GM12891 (cell line): ENCODE results near the gene NUDT16. TPM values are rescaled to one million over a fixed set of nuclear protein-coding genes. Genes with fewer than 3 reads are reported as not detected.
A peak's percentile ranks its signal among the peaks of the same experiment; 100 is the strongest.

Experiments
- DNase-seq: peaks from one replicate; pipeline ENCODE4 v3.0.0; 2011; ENCODE audit warnings: low spot score; ENCODE audit not compliant: insufficient read length
- FAIRE-seq: peaks from 2 replicates; lab custom pipeline; 2011; peaks lifted over from hg19 to GRCh38; lab: Jason Lieb, UNC
- PAX5 ChIP-seq: IDR thresholded peaks from 2 replicates; pipeline ENCODE4 v1.6.1; 2011; ENCODE audit warnings: low read length, moderate library complexity, mild to moderate bottlenecking; ENCODE audit not compliant: insufficient read depth, severe bottlenecking
- POLR2A ChIP-seq: IDR thresholded peaks from 2 replicates; pipeline ENCODE4 v1.6.1; 2011; ENCODE audit warnings: low read depth, low read length, control low read depth
- POLR2AphosphoS5 ChIP-seq: IDR thresholded peaks from 2 replicates; pipeline ENCODE4 v1.6.1; 2011; ENCODE audit warnings: low read depth, low read length, control low read depth
- POU2F2 ChIP-seq: IDR thresholded peaks from 2 replicates; pipeline ENCODE4 v1.6.1; 2011; ENCODE audit warnings: low read depth, mild to moderate bottlenecking, control low read depth, low read length, moderate library complexity
- SPI1 ChIP-seq: IDR thresholded peaks from 2 replicates; pipeline ENCODE4 v1.6.1; 2011; ENCODE audit warnings: low read depth, low read length, control low read depth
- TAF1 ChIP-seq: IDR thresholded peaks from 2 replicates; pipeline ENCODE4 v1.6.1; 2011; ENCODE audit warnings: low read depth, low read length, control low read depth
- polyA plus RNA-seq: library from polyadenylated mRNA; unstranded; fragments of >200 nt; gene quantifications from one replicate; pipeline ENCODE4 v1.2.1, GENCODE V29; 2012; ENCODE audit warnings: low read depth, missing spikeins, inconsistent platforms; ENCODE audit not compliant: missing spikeins

NUDT16 gene
- polyA plus RNA-seq = 8.7 TPM

DNA sequence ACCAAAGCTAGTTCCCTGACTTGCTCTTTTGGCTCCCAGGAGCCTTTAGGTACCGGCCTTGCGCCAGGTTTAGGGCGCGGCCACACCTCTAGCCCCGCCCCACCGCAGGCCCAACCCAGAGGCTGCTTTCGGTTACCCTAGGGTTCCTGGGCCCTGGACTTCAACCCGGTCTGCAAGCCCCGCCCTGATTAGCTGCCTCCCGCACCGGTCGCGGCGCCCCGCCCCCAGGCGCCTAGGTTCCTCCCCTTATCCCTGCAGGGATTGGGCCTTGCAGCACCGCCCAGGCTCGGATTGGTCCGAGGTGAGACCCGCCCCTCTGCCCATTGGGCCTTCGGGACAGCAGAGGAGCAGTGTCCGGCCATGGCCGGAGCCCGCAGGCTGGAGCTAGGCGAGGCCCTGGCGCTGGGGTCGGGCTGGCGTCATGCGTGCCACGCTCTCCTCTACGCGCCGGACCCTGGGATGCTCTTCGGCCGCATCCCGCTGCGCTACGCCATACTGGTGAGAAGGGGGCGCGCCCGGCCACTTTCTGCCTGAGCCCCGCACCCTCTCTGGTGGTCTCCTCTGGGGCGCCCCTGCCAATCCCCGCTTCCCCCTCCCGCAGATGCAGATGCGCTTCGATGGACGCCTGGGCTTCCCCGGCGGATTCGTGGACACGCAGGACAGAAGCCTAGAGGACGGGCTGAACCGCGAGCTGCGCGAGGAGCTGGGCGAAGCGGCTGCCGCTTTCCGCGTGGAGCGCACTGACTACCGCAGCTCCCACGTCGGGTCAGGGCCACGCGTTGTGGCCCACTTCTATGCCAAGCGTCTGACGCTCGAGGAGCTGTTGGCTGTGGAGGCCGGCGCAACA, at the start of gene NUDT16:
Gene NUDT16 (plus strand): TSS at position 330 of the 847 bp plus-strand sequence. CDS start 31 bp downstream, at position 361.
- TF ChIP-seq POLR2A (peak; percentile 79), SPI1 (0 out of 2 replicates have a peak, but pooled peaks have one; percentile 8), POLR2AphosphoS5 (peak; percentile 81), POU2F2 (no peak), TAF1 (peak; percentile 66; the same call in 1 of the 2 replicates)
- DNase-seq (peak; percentile 97), FAIRE-seq (peak; percentile 97)

DNA sequence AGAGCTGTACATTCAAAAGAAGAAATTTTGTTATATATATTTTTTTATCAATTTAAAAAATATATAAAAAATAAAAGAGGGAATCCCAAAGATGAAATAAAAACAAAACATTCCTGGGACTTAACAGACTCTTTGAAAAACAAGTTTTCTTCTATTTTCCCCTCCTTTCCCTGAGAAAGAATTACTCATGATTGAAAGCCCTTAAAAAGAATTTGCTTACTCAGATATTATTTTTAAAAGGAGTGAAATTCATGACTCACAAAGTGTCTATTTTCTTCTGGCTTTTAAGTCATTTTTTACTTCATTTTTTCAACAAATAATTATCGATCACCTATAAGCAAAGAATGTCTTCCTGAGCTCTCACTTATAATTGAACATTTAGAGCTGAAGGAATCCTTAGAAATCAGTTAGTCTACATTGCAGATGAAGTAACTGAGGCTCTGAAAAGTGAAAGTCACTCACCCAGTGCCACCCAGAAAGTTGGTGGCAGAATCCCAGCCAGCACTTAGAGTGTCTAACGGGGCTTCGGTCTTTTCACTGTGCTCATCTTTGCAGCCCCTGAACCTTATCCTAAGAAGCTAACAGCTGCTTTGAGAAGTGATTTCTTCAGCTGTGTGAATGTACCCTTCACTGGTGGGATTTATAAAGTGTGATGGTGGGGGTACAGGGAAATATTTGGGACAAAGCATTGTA, 42.5 kb upstream of the NUDT16 start:
- TF ChIP-seq POLR2AphosphoS5 = no peak
- TF ChIP-seq POLR2A = no peak
- no peak for TF ChIP-seq POU2F2
- no peak for TF ChIP-seq TAF1
- TF ChIP-seq PAX5 = no peak
- TF ChIP-seq SPI1 = no peak
- DNase-seq (no peak), FAIRE-seq (no peak)

DNA sequence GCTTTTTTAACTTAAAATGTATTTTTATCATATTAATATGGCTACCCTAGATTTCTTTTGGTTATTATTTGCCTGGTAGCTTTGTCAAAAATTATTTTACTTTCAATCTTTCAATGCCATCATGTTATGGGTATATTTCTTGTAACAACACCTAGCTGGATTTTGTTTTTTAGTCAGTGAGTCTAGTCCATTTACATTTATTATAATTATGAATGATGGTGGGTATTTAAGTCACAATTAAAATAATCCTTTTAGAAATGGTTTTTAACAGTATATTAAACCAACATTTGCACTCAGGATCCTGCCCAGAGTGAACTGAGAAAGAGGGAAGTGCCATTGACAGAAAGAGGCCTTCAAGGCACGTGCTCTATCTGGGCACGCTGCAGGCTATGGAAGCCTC, 39.8 kb upstream of the NUDT16 start:
- no peak for FAIRE-seq
- TF ChIP-seq POU2F2 = no peak
- TF ChIP-seq POLR2AphosphoS5 = no peak
- no peak for TF ChIP-seq POLR2A
- no peak for TF ChIP-seq PAX5
- no peak for TF ChIP-seq TAF1
- TF ChIP-seq SPI1 = no peak
- DNase-seq = no peak

DNA sequence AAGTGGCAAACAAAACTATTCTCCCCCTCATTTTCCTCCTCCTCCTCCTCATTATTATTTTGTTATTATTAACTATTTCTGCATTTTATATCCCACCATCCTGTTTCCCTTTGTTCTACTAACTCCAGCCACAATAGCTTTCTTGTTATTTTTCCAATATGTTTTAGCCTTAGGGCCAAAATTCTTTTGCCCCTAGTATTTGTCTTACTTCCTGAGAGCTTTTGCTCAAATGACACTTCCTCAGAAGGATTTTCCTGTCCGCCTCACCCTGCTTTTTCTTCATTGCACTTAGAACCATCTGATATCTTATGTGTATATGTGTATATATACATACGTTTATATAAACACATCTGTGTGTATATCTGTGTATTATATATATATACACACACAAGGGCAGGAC, 32.7 kb upstream of the NUDT16 start:
- FAIRE-seq = no peak

DNA sequence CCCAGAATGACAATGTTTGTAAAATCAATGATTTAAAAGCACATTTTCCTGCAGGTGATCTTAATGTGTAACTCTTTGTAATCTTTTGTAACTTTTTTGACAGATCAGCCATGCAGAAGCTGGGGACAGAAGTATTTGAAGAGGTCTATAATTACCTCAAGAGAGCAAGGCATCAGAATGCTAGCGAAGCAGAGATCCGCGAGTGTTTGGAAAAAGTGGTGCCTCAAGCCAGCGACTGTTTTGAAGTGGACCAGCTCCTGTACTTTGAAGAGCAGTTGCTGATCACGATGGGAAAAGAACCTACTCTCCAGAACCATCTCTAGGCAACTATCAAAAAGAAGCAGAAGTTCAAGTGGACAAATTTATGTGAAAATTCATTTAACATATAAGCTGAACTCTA, 32.1 kb upstream of the NUDT16 start:
- DNase-seq = no peak
- TF ChIP-seq POLR2AphosphoS5 = no peak
- no peak for TF ChIP-seq SPI1
- TF ChIP-seq POU2F2 = no peak
- TF ChIP-seq PAX5 = no peak
- TF ChIP-seq POLR2A = no peak
- TF ChIP-seq TAF1 = no peak
- FAIRE-seq = no peak

More for the DNA sequence above, 32.7 kb upstream of the NUDT16 start:
- TF ChIP-seq PAX5 = no peak
- TF ChIP-seq POLR2AphosphoS5 = no peak
- TF ChIP-seq POLR2A = no peak
- TF ChIP-seq SPI1 = no peak
- no peak for DNase-seq

DNA sequence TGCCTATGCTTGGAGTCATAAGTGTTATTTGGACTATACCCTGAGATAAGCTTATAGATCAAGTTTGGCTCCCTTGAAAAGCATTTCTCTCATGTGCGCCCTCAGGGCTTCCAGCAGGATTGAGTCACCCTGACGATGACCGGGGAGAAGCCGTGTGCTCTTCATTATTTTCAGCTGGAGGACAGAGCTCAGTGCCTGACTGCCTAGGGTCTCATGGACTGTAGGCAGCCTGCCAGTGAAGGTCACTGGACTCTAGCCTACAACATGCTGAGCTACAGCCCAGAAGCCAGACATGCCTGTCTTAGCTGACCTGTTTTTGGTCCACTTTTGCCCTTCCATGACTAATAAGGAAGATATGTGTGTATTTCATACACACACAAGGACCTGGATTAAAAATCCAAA, 31.6 kb upstream of the NUDT16 start:
- TF ChIP-seq POU2F2 (no peak), PAX5 (no peak), SPI1 (no peak), POLR2AphosphoS5 (no peak), POLR2A (no peak), TAF1 (no peak)
- no peak for FAIRE-seq
- DNase-seq = no peak

DNA sequence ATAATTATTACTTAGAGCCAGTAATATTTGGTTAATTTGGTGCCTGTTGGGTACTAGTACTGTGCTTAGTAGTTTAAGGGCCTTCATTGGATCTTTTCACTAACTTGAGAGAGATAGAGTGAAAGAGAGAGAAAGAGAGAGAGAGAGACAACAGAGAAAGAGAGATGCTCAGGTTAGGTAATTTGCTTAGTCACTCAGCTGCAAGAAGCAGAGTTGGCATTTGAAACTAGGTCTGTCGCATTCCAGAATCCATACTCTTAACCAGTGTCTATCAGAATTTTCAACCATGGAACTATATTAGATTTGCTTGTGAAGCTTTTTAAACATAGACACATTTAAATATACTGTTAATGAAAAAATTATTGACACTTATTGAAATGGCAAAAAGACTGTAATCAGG, 31.1 kb upstream of the NUDT16 start:
- FAIRE-seq (no peak), DNase-seq (no peak)
- TF ChIP-seq POU2F2 (no peak), PAX5 (no peak), POLR2AphosphoS5 (no peak), TAF1 (no peak), POLR2A (no peak), SPI1 (no peak)

DNA sequence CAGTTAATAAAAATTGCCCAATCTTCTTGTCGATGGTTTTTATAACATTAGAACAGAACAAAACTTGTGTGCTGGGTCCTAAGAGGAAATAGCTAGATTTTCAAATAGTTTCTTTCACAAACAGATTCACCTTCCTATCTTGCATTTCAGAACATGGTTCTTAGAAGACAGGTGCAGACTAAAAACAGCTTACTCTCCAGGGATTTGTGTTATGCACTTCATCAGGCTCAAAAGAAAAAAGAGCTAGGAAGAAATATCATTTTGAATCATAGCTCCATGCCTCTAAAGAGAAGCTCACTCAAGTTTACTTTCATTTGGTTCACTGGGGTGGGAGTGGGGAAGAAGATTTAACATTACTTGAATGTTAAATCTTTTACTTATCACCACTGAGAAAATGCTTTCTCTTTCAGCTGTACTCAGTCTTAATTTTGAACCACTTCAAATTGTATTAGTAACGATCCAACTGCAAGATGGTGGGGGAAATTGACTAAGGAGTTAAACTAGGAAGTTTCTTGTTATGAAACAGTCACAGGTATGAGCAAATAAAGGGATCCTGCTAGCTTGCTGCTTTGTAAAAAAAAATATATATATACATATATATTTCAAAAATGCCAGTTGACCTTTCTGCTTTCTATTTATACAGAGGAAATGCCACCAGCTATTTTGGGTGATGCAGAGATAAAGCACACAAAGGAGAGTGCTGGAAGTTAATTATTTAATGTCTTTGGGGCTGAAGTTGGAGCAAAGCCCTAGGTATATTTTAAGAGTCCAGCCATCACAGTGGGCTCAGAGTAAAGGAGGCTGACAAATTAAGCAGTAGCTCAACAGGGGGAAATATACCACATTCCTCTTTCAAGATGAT, 28.3 kb upstream of the NUDT16 start:
- no peak for TF ChIP-seq PAX5
- TF ChIP-seq POLR2A = no peak
- TF ChIP-seq SPI1 = no peak
- TF ChIP-seq TAF1 = no peak
- no peak for TF ChIP-seq POU2F2
- TF ChIP-seq POLR2AphosphoS5 = no peak
- DNase-seq = no peak
- peak; percentile 20 for FAIRE-seq

DNA sequence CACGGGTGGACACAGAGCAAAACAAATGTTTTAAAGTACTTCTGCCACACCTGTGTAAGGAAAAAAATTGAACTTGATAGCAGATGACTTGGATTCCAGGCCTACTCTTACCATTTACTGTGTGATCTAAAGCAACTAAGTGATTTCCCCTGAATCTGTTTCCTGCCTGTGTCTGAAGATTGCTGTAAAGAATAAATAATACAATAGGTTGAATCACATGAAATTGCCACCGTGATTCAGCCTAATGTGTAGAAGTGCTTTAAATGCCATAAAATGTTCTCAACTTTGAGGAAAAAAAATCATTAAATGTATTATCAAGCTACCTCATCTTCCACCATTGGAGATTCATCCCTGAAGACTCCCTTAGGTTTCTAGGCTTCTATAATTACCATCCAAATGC, 27.6 kb upstream of the NUDT16 start:
- TF ChIP-seq SPI1 = no peak
- TF ChIP-seq PAX5 = no peak
- no peak for TF ChIP-seq POLR2AphosphoS5
- no peak for TF ChIP-seq POLR2A
- TF ChIP-seq POU2F2 = no peak
- DNase-seq (no peak), FAIRE-seq (no peak)
